Measurements from ENCODE around the gene UBE2E2.

UBE2E2 gene

GRCh38 chr3:23480329-23480714 is 277.2 kb downstream of the UBE2E2 start:
- no peak for DNase-seq (ENCODE audit: low read depth)

GRCh38 chr3:23481011-23481615 is 278.0 kb downstream of the UBE2E2 start:
- no peak for DNase-seq (ENCODE audit: low read depth)

GRCh38 chr3:23481616-23482278 is 278.6 kb downstream of the UBE2E2 start:
- no peak for DNase-seq (ENCODE audit: low read depth)

- DNase-seq (ENCODE audit: low read depth) = no peak
Observed at GRCh38 chr3:23484386-23484785, 281.3 kb downstream of the UBE2E2 start.

GRCh38 chr3:23485922-23486321 is 282.8 kb downstream of the UBE2E2 start:
- no peak for DNase-seq (ENCODE audit: low read depth)

GRCh38 chr3:23487015-23487414 is 283.9 kb downstream of the UBE2E2 start:
- DNase-seq (ENCODE audit: low read depth) = no peak

- DNase-seq (ENCODE audit: low read depth) = no peak
Observed at GRCh38 chr3:23488618-23489017, 285.5 kb downstream of the UBE2E2 start.

GRCh38 chr3:23489300-23490158 is 286.4 kb downstream of the UBE2E2 start:
- no peak for DNase-seq (ENCODE audit: low read depth)

GRCh38 chr3:23490459-23490858 is 287.3 kb downstream of the UBE2E2 start:
- no peak for DNase-seq (ENCODE audit: low read depth)

- no peak for DNase-seq (ENCODE audit: low read depth)
Observed at GRCh38 chr3:23492057-23492456, 288.9 kb downstream of the UBE2E2 start.

- DNase-seq (ENCODE audit: low read depth) = no peak
Observed at GRCh38 chr3:23493889-23494288, 290.8 kb downstream of the UBE2E2 start.

- DNase-seq (ENCODE audit: low read depth) = no peak
Observed at GRCh38 chr3:23494967-23495366, 291.8 kb downstream of the UBE2E2 start.

- DNase-seq (ENCODE audit: low read depth) = no peak
Observed at GRCh38 chr3:23495507-23495906, 292.4 kb downstream of the UBE2E2 start.

- DNase-seq (ENCODE audit: low read depth) = no peak
Observed at GRCh38 chr3:23496165-23496564, 293.0 kb downstream of the UBE2E2 start.

GRCh38 chr3:23497156-23497555 is 294.0 kb downstream of the UBE2E2 start:
- DNase-seq (ENCODE audit: low read depth) = no peak

GRCh38 chr3:23501201-23501802 is 298.2 kb downstream of the UBE2E2 start:
- DNase-seq (ENCODE audit: low read depth) = no peak

GRCh38 chr3:23508464-23508863 is 305.3 kb downstream of the UBE2E2 start:
- no peak for DNase-seq (ENCODE audit: low read depth)

GRCh38 chr3:23518441-23518840 is 315.3 kb downstream of the UBE2E2 start:
- no peak for DNase-seq (ENCODE audit: low read depth)

- DNase-seq (ENCODE audit: low read depth) = no peak
Observed at GRCh38 chr3:23519314-23520208, 316.4 kb downstream of the UBE2E2 start.

- no peak for DNase-seq (ENCODE audit: low read depth)
Observed at GRCh38 chr3:23527326-23527725, 324.2 kb downstream of the UBE2E2 start.

GRCh38 chr3:23533596-23533995 is 330.5 kb downstream of the UBE2E2 start:
- no peak for DNase-seq (ENCODE audit: low read depth)

- DNase-seq (ENCODE audit: low read depth) = no peak
Observed at GRCh38 chr3:23533996-23534395, 330.9 kb downstream of the UBE2E2 start.
